Neuronal stem cell (in vitro differentiated cells): ENCODE results near the gene TBX1.
A peak's percentile ranks its signal among the peaks of the same experiment; 100 is the strongest.

Experiments used
- DNase-seq: peaks from one replicate; pipeline ENCODE4 v3.0.0-alpha.2; 2013; ENCODE audit warnings: low spot score
- H2AFZ ChIP-seq: one replicate; pipeline ENCODE4 v1.6.1; 2013; ENCODE audit warnings: mild to moderate bottlenecking, low read length, inconsistent platforms
- H2AK5ac ChIP-seq: 2 replicates; pipeline ENCODE4 v1.6.1; 2013; ENCODE audit warnings: low read depth, mild to moderate bottlenecking, inconsistent platforms, low read length, moderate library complexity, mixed read lengths
- H2BK120ac ChIP-seq: 2 replicates; pipeline ENCODE4 v1.6.1; 2013; ENCODE audit warnings: low read depth, mild to moderate bottlenecking, inconsistent platforms, low read length, moderate library complexity, mixed read lengths
- H2BK12ac ChIP-seq: one replicate; pipeline ENCODE4 v1.6.1; 2013; ENCODE audit warnings: low read length, inconsistent platforms
- H2BK15ac ChIP-seq: 2 replicates; pipeline ENCODE4 v1.6.1; 2013; ENCODE audit warnings: mild to moderate bottlenecking, low read length, inconsistent platforms, mixed read lengths
- H2BK5ac ChIP-seq: one replicate; pipeline ENCODE4 v1.6.1; 2013; ENCODE audit warnings: inconsistent platforms, mild to moderate bottlenecking, low read length, moderate library complexity
- H3K14ac ChIP-seq: one replicate; pipeline ENCODE4 v1.6.1; 2013; ENCODE audit warnings: low read length, inconsistent platforms
- H3K18ac ChIP-seq: 2 replicates; pipeline ENCODE4 v1.6.1; 2013; ENCODE audit warnings: low read length, inconsistent platforms
- H3K23ac ChIP-seq: 2 replicates; pipeline ENCODE4 v1.6.1; 2013; ENCODE audit warnings: low read depth, mild to moderate bottlenecking, mixed read lengths, low read length, inconsistent platforms; ENCODE audit not compliant: poor library complexity
- H3K27ac ChIP-seq: replicated peaks from 3 replicates; pipeline ENCODE4 v1.5.1; 2013; ENCODE audit warnings: low read length, inconsistent platforms
- H3K27me3 ChIP-seq, 3 experiments: 2 replicates each; pipeline ENCODE4 v1.6.1; 2013; ENCODE audit warnings: low read length in 3 of 3, mild to moderate bottlenecking in 2 of 3, inconsistent platforms in 1 of 3, low read depth in 1 of 3, mixed read lengths in 1 of 3, moderate library complexity in 1 of 3; ENCODE audit not compliant: control insufficient read depth in 3 of 3, insufficient read depth in 3 of 3
- H3K36me3 ChIP-seq, 2 donors: replicated peaks in 1 of 2; 2 replicates each; pipeline ENCODE4 v1.6.1; 2013; ENCODE audit warnings: low read length in 2 of 2; ENCODE audit not compliant: control insufficient read depth in 2 of 2, insufficient read depth in 2 of 2
- H3K4ac ChIP-seq: 2 replicates; pipeline ENCODE4 v1.6.1; 2013; ENCODE audit warnings: inconsistent platforms, mild to moderate bottlenecking, low read length, moderate library complexity
- H3K4me1 ChIP-seq, 2 donors: 1 replicate in 1 of 2; 2 replicates in 1 of 2; pipeline ENCODE4 v1.6.1; 2013; ENCODE audit warnings: low read length in 2 of 2, low read depth in 1 of 2; ENCODE audit not compliant: control insufficient read depth in 2 of 2, insufficient read depth in 1 of 2
- H3K4me2 ChIP-seq: one replicate; pipeline ENCODE4 v1.6.1; 2013; ENCODE audit warnings: mild to moderate bottlenecking, low read length, inconsistent platforms; ENCODE audit not compliant: insufficient read depth, poor library complexity, severe bottlenecking
- H3K4me3 ChIP-seq, 2 donors: 2 replicates each; pipeline ENCODE4 v1.5.1; 2013; ENCODE audit warnings: low read length in 2 of 2, mild to moderate bottlenecking in 2 of 2, inconsistent platforms in 1 of 2, moderate library complexity in 1 of 2
- H3K79me1 ChIP-seq: one replicate; pipeline ENCODE4 v1.6.1; 2013; ENCODE audit warnings: low read depth, mild to moderate bottlenecking, inconsistent platforms, low read length, moderate library complexity
- H3K9ac ChIP-seq: one replicate; pipeline ENCODE4 v1.6.1; 2013; ENCODE audit warnings: mild to moderate bottlenecking, low read depth, low read length, inconsistent platforms; ENCODE audit not compliant: poor library complexity
- H3K9me3 ChIP-seq, 2 donors: replicated peaks in 1 of 2; 2 replicates each; pipeline versions ENCODE3 to v1.6.1; 2013; ENCODE audit warnings: low read length in 2 of 2, mild to moderate bottlenecking in 2 of 2, inconsistent platforms in 1 of 2, low read depth in 1 of 2, mixed read lengths in 1 of 2, moderate library complexity in 1 of 2; ENCODE audit not compliant: control insufficient read depth in 2 of 2, insufficient read depth in 1 of 2
- H4K8ac ChIP-seq: one replicate; pipeline ENCODE4 v1.6.1; 2013; ENCODE audit warnings: low read depth, mild to moderate bottlenecking, inconsistent platforms, low read length, moderate library complexity
- H4K91ac ChIP-seq: one replicate; pipeline ENCODE4 v1.6.1; 2013; ENCODE audit warnings: low read length, low read depth, mild to moderate bottlenecking, inconsistent platforms; ENCODE audit not compliant: poor library complexity
- WGBS, 2 donors: extraction: QIAGEN DNeasy Blood & Tissue Kit; methylation state at CpG; one replicate each; pipeline ENCODE4 v1.1.7; 2013; ENCODE audit warnings: missing lambda C conversion rate in 2 of 2, mixed read lengths in 1 of 2; ENCODE audit not compliant: insufficient read length in 2 of 2, insufficient replicate concordance in 1 of 2; ENCODE audit errors: extremely low coverage in 2 of 2; 5-methylcytosine and 5-hydroxymethylcytosine counted together

The TBX1 gene

GRCh38 chr22:19748991-19749664, 11.4 kb upstream of the TBX1 start:
- Histone ChIP-seq H2AFZ (no peak overlapping the region), H3K4ac (no peak overlapping the region), H3K14ac (no peak overlapping the region), H2BK15ac (peak overlapping the region; percentile 92), H4K8ac (no peak overlapping the region), H3K36me3 (no peaks in the 10 kb centered on the region), H3K9ac (no peak overlapping the region), H3K9me3 (peaks cover 0 to 4% of the 10 kb centered on the region in 2 donors), H2BK120ac (no peak overlapping the region), H3K18ac (peak overlapping the region; percentile 94), H2BK12ac (no peak overlapping the region), H3K4me2 (no peak overlapping the region), H3K27me3 (peaks cover 0 to 69% (median 15%) of the 10 kb centered on the region in 3 experiments), H4K91ac (no peak overlapping the region), H3K79me1 (peaks cover 11% of the 10 kb centered on the region), H2BK5ac (no peak overlapping the region), H3K27ac (no peak overlapping the region), H2AK5ac (peak overlapping the region; percentile 96), H3K4me1 (peaks cover 17 to 32% of the 10 kb centered on the region in 2 donors), H3K4me3 (no peak overlapping the region), H3K23ac (peak overlapping the region; percentile 86)
- WGBS, 2 donors: no CpG with 5 or more reads among the region's 15 CpGs
- DNase-seq: no peak

DNA sequence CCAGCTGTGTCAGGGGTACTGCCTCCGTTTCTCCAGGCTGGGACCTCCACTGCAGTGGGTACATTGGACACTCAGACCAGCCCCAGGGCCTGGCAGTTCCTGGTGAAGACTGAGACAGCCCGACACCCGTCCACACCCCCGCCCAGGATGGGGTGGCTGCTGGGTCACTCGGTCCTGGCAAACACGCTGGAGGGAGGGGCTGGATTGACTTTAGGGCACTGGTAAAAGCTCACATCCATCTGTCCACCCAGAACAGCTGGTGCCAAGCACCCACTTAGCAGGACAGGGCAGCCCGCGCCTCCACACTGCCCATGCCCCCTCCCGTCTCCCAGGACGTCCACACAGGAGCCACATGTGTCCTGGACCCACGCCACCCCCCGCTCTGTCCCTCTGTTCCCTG, 10.7 kb upstream of the TBX1 start:
- H3K14ac ChIP-seq: peak overlapping the region; percentile 97
- peak overlapping the region; percentile 78 for H3K9ac ChIP-seq
- no peaks in the 10 kb centered on the region for H3K36me3 ChIP-seq
- H3K4me2 ChIP-seq: no peak overlapping the region
- peaks cover 17 to 33% of the 10 kb centered on the region in 2 donors for H3K4me1 ChIP-seq
- DNase-seq: no peak
- WGBS, 2 donors: no CpG with 5 or more reads among the region's 12 CpGs
- peak overlapping the region; percentile 94 for H3K18ac ChIP-seq
- peaks cover 7% of the 10 kb centered on the region for H3K79me1 ChIP-seq
- H2BK120ac ChIP-seq: peak overlapping the region; percentile 78
- peak overlapping the region; percentile 15 for H4K91ac ChIP-seq
- peak overlapping the region; percentile 86 for H3K23ac ChIP-seq
- H3K27ac ChIP-seq: no peak overlapping the region
- H3K9me3 ChIP-seq: peaks cover 0 to 4% of the 10 kb centered on the region in 2 donors
- peak overlapping the region; percentile 90 for H3K4ac ChIP-seq
- peak overlapping the region; percentile 96 for H2AK5ac ChIP-seq
- H2BK5ac ChIP-seq: no peak overlapping the region
- peaks cover 5 to 77% (median 23%) of the 10 kb centered on the region in 3 experiments for H3K27me3 ChIP-seq
- H3K4me3 ChIP-seq: no peak overlapping the region
- peak overlapping the region; percentile 92 for H2BK15ac ChIP-seq
- H4K8ac ChIP-seq: no peak overlapping the region
- H2BK12ac ChIP-seq: peak overlapping the region; percentile 22
- no peak overlapping the region for H2AFZ ChIP-seq

DNA sequence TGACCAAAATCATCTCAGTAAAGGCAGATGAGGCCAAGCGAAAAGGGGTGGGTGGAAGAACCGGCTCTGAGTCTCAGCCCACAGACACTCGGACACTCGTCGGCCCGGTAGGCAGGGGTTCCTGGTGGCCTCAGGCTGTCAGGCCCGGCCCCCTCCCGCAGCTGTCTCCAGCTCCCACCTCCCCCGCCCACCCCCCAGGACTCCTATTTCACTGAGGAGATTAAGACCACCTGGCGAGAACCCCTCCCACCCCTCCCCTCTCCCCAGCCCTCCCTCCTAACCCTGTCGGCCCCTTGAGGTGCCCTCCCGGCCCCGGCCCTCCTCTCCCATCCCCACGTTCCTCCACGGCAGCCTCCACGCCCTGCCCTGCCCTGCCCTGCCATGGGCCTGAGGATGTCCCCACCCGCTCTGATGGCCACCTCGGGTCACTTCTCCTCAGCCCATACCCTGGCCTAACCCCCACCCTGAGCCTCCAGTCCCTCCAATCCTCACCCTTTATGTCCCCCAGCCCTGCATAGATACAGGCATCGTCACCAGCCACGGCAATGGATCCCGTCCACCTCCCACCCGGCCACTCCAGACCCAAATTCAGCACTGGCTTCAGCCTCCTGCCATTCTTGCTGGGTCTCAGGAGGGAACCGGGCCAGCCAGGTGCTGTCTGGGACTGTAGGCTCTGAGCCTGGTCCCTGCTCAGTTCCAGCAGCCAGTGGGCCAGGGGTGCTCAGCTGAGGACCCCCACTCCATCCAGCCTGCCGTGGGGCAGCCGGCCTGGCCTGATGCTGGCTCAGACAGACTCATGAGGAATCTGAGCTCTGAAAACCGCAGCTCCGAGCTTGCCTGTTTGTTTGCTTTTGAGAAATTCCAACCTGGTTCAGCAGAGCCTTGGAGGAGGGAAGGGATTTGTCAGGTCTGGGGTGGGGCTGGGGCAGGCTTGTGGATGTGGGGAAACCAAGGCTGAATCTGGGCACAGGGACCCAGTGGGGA, 9.8 kb upstream of the TBX1 start:
- Histone ChIP-seq H2AFZ (no peak overlapping the region), H3K18ac (peak overlapping the region; percentile 94), H3K9ac (peak overlapping the region; percentile 63), H2BK12ac (peak overlapping the region; percentile 77), H3K4me3 (no peak overlapping the region), H3K36me3 (no peaks in the 10 kb centered on the region), H3K27me3 (peaks cover 12 to 79% (median 32%) of the 10 kb centered on the region in 3 experiments), H2BK15ac (peak overlapping the region; percentile 97), H4K8ac (no peak overlapping the region), H2BK120ac (peak overlapping the region; percentile 78), H3K14ac (no peak overlapping the region), H3K27ac (no peak overlapping the region), H3K4ac (no peak overlapping the region), H3K9me3 (peaks cover 0 to 4% of the 10 kb centered on the region in 2 donors), H3K4me2 (no peak overlapping the region), H2AK5ac (peak overlapping the region; percentile 98), H3K4me1 (peaks cover 15 to 37% of the 10 kb centered on the region in 2 donors), H3K23ac (peak overlapping the region; percentile 96), H4K91ac (peak overlapping the region; percentile 68), H3K79me1 (peaks cover 5% of the 10 kb centered on the region), H2BK5ac (peak overlapping the region; percentile 62)
- no peak for DNase-seq
- WGBS, 2 donors: no CpG with 5 or more reads among the region's 27 CpGs
